ENCODE results near the gene MINDY4.

DNA sequence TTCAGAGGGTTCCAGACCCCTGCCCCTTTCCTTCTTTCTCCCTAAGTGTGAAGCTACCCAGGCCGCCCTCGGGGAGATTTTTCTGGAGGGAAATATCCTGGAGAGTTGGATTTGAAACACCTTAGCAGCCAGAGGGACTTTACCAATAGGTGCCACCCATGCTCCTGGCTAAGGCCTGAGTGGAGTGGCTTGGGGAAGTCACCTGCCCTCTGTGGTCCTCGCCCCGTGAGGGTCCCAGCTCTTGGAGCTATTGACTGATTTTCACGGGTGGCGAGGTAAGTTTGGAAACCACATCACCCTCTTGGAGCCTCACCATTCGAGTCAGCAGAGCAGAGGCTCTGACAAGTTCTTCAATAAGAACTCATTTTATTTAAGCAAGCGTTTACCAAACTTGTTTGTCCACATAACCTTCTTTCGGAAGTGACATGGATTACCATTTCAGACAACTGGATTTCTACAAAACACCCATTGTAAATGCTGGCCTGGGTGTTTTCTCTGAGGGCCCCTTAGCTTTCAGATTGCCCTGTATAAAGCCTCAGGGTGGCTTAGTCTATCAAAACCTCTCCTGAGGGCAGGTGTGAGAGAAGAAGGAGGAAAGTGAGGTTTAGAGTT is 160.8 kb downstream of the MINDY4 start:
- no peak for TF ChIP-seq EP300 (IDR thresholded peaks at IDR 0.05; ENCODE audit: borderline replicate concordance)
- TF ChIP-seq, protein P1, sequence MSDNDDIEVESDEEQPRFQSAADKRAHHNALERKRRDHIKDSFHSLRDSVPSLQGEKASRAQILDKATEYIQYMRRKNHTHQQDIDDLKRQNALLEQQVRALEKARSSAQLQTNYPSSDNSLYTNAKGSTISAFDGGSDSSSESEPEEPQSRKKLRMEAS (IDR thresholded peaks at IDR 0.05): no peak
- no peak for TF ChIP-seq CEBPB (IDR thresholded peaks at IDR 0.05)
- no peak for TF ChIP-seq TEAD4 (IDR thresholded peaks at IDR 0.05)
- TF ChIP-seq RAD21 (IDR thresholded peaks at IDR 0.05; ENCODE audit: low read depth): no peak
- TF ChIP-seq YY1 (IDR thresholded peaks at IDR 0.05; ENCODE audit: low read depth): no peak
- TF ChIP-seq, protein P2, sequence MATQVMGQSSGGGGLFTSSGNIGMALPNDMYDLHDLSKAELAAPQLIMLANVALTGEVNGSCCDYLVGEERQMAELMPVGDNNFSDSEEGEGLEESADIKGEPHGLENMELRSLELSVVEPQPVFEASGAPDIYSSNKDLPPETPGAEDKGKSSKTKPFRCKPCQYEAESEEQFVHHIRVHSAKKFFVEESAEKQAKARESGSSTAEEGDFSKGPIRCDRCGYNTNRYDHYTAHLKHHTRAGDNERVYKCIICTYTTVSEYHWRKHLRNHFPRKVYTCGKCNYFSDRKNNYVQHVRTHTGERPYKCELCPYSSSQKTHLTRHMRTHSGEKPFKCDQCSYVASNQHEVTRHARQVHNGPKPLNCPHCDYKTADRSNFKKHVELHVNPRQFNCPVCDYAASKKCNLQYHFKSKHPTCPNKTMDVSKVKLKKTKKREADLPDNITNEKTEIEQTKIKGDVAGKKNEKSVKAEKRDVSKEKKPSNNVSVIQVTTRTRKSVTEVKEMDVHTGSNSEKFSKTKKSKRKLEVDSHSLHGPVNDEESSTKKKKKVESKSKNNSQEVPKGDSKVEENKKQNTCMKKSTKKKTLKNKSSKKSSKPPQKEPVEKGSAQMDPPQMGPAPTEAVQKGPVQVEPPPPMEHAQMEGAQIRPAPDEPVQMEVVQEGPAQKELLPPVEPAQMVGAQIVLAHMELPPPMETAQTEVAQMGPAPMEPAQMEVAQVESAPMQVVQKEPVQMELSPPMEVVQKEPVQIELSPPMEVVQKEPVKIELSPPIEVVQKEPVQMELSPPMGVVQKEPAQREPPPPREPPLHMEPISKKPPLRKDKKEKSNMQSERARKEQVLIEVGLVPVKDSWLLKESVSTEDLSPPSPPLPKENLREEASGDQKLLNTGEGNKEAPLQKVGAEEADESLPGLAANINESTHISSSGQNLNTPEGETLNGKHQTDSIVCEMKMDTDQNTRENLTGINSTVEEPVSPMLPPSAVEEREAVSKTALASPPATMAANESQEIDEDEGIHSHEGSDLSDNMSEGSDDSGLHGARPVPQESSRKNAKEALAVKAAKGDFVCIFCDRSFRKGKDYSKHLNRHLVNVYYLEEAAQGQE (IDR thresholded peaks at IDR 0.05; ENCODE audit: low read depth): no peak
